Neural progenitor cell (in vitro differentiated cells): Measurements from ENCODE around the gene ZNF771.

Experiments
- CTCF ChIP-seq: fragments of 200-600 bp; sonication (generic); IDR thresholded peaks from 2 replicates; pipeline ENCODE4 v1.5.1; 2017; ENCODE audit warnings: antibody characterized with exemption, mild to moderate bottlenecking
- EZH2 ChIP-seq: fragments of 200-600 bp; sonication (generic); IDR thresholded peaks from 2 replicates; pipeline ENCODE4 v1.6.1; 2017; ENCODE audit warnings: antibody characterized with exemption, mild to moderate bottlenecking, moderate library complexity

- no peak for TF ChIP-seq CTCF
- TF ChIP-seq EZH2, result no peak
Measured at GRCh38 chr16:30394592-30395154, 12.7 kb upstream of the ZNF771 start.
